GM23248 (cell line): ENCODE measurements around the gene MTHFD1L. TPM values are rescaled to one million over a fixed set of nuclear protein-coding genes. Genes with fewer than 3 reads are reported as not detected.
"Not testable (repeated sequence)": the region's sequence is repeated elsewhere in the genome, so short reads cannot be mapped to it uniquely, and the experiment has no call there.

ENCODE experiments used
- DNase-seq: peaks from one replicate; pipeline ENCODE4 v3.0.0-alpha.2; 2015
- H2AFZ ChIP-seq: fragments of 200-600 bp; sonication (generic); 2 replicates; pipeline ENCODE4 v1.6.1; 2016; ENCODE audit warnings: antibody characterized with exemption
- H3F3A ChIP-seq: fragments of 200-600 bp; sonication (generic); 2 replicates; pipeline ENCODE4 v1.6.1; 2016; ENCODE audit warnings: mild to moderate bottlenecking, antibody characterized with exemption, mixed run types; ENCODE audit not compliant: insufficient read depth
- H3K27ac ChIP-seq: fragments of 200-600 bp; sonication (generic); 2 replicates; pipeline ENCODE4 v1.5.1; 2016; ENCODE audit warnings: mild to moderate bottlenecking
- H3K27me3 ChIP-seq: fragments of 200-600 bp; sonication (generic); replicated peaks from 2 replicates; pipeline ENCODE4 v1.6.1; 2016; ENCODE audit warnings: mild to moderate bottlenecking; ENCODE audit not compliant: insufficient read depth
- H3K36me3 ChIP-seq: fragments of 200-600 bp; sonication (generic); 2 replicates; pipeline ENCODE4 v1.6.1; 2016; ENCODE audit warnings: low read depth, mild to moderate bottlenecking
- H3K4me1 ChIP-seq: fragments of 200-600 bp; sonication (generic); 2 replicates; pipeline ENCODE4 v1.6.1; 2016; ENCODE audit warnings: mild to moderate bottlenecking; ENCODE audit not compliant: insufficient read depth
- H3K4me2 ChIP-seq: fragments of 200-600 bp; sonication (generic); one replicate; pipeline ENCODE4 v1.6.1; 2016; ENCODE audit warnings: mild to moderate bottlenecking; ENCODE audit not compliant: unreplicated experiment
- H3K4me3 ChIP-seq: fragments of 200-600 bp; sonication (generic); 2 replicates; pipeline ENCODE4 v1.5.1; 2016; ENCODE audit warnings: mild to moderate bottlenecking
- H3K79me2 ChIP-seq: fragments of 200-600 bp; sonication (generic); 2 replicates; pipeline ENCODE4 v1.6.1; 2016; ENCODE audit warnings: mild to moderate bottlenecking; ENCODE audit not compliant: insufficient read depth
- H3K9ac ChIP-seq: fragments of 200-600 bp; sonication (generic); 2 replicates; pipeline ENCODE4 v1.6.1; 2016; ENCODE audit warnings: mild to moderate bottlenecking
- H3K9me2 ChIP-seq: fragments of 200-600 bp; sonication (generic); 2 replicates; pipeline ENCODE4 v1.6.1; 2016; ENCODE audit warnings: mixed run types, mild to moderate bottlenecking, moderate library complexity; ENCODE audit not compliant: insufficient read depth
- H3K9me3 ChIP-seq: fragments of 200-600 bp; sonication (generic); one replicate; pipeline ENCODE4 v1.6.1; 2017; ENCODE audit warnings: low read depth
- H4K20me1 ChIP-seq: fragments of 200-600 bp; sonication (generic); 2 replicates; pipeline ENCODE4 v1.6.0; 2016; ENCODE audit not compliant: insufficient read depth
- EZH2 ChIP-seq: fragments of 200-600 bp; sonication (generic); IDR thresholded peaks from 2 replicates; pipeline ENCODE4 v1.6.1; 2018; ENCODE audit warnings: antibody characterized with exemption, mild to moderate bottlenecking; ENCODE audit not compliant: insufficient read depth, poor library complexity, severe bottlenecking
- EZH2phosphoT487 ChIP-seq: fragments of 200-600 bp; sonication (generic); IDR thresholded peaks from 2 replicates; pipeline ENCODE4 v1.6.1; 2018; ENCODE audit warnings: antibody characterized with exemption, moderate library complexity, mild to moderate bottlenecking, low read depth; ENCODE audit not compliant: insufficient read depth
- WGBS, 2 experiments: methylation state at CpG; one replicate each; pipeline ENCODE4 v1.1.6; 2015 to 2017; ENCODE audit warnings: low lambda C conversion rate in 2 of 2, low coverage in 1 of 2; ENCODE audit errors: missing lambda C conversion rate in 2 of 2; 5-methylcytosine and 5-hydroxymethylcytosine counted together
- in situ Hi-C: fragments of 300-500 bp; cut with MboI; formaldehyde crosslinking; loops from 2 replicates; pipeline ENCODE4 v1.15.0; 2020
- polyA plus RNA-seq: library from polyadenylated mRNA; unstranded; fragments of >200 nt; fragmentation: Nextera tagmentation; extraction: Ambion mirVana; gene quantifications from 2 replicates; pipeline ENCODE4 v1.2.1, GENCODE V29; 2016
- total RNA-seq: library from RNA; depleted of rRNA; stranded (reverse); fragments of >200 nt; shearing (Covaris generic); gene quantifications from 2 replicates; pipeline ENCODE4 v1.2.3, GENCODE V29; 2014

Gene MTHFD1L
- total and polyA plus RNA-seq, 2 experiments from 2014 or later, result 57.6 to 99.6 TPM

DNA sequence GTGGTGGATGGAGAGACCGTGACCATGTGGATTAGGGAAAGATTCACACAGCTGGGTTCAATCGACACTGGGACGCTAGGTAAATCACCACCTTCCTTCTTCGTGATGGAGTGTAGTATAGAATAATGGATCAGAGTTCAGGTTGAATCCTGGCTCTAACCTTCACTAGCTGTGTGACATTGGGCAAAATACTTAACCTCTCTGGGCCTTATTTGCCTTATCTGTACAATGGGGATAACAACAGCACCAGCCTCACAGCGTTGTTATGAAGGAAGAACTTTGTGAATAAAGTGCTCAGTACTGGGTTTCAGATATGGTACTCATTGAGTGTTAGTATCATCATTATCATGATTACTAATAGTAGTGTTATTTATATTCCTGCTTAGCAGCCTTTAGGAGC, 248.1 kb downstream of the MTHFD1L start:
- Histone ChIP-seq H3K9me2 (no peaks in the 10 kb centered on the region), H3K36me3 (no peaks in the 10 kb centered on the region), H2AFZ (no peak overlapping the region), H3K27me3 (no peaks in the 10 kb centered on the region), H3K27ac (no peak overlapping the region), H3K4me3 (no peak overlapping the region), H4K20me1 (no peaks in the 10 kb centered on the region), H3K9ac (no peak overlapping the region), H3K9me3 (no peaks in the 10 kb centered on the region), H3K4me2 (no peak overlapping the region), H3K79me2 (no peaks in the 10 kb centered on the region), H3K4me1 (no peaks in the 10 kb centered on the region), H3F3A (no peaks in the 10 kb centered on the region)
- WGBS, 2 experiments, result 87 to 88% methylated on average over 5 of the region's 5 CpGs
- DNase-seq, result no peak
- no peak for TF ChIP-seq EZH2phosphoT487
- TF ChIP-seq EZH2, result no peak
- in situ Hi-C loops, result no loop called here

DNA sequence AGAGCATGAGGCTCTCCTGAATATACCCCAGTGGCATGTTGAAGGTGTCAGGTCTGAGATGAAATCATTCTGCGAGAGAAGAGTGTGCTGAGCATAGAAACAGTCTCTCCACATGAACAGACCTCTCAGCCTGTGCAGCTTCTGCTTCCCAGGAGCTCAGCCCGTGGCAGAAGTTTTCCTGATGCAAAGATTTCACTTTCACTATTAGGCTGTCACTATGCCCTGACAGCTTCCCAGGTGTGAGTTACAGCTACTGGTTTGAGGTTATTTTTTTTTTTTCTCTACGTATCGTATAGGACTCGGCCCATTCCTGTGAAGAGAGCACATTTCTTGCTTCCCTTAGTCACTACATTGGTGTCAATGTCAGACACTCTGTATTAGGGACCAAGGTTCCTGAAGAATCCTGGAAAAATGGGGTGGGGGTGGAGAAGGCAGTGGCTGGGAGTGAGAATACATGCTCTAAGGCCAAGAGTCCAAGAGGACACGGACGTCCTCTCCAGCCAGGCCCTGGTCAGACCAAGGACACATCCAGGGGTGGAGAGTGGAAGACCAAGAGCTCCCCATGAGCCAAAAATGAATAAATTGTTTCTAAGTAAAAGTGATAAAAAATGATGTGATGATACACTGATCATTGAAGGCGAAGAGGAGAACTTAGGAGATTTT, 253.1 kb downstream of the MTHFD1L start:
- Histone ChIP-seq H3K4me1 (no peaks in the 10 kb centered on the region), H3K27me3 (no peaks in the 10 kb centered on the region), H3K27ac (no peak overlapping the region), H3F3A (no peaks in the 10 kb centered on the region), H4K20me1 (no peaks in the 10 kb centered on the region), H3K9me2 (no peaks in the 10 kb centered on the region), H3K9ac (no peak overlapping the region), H3K4me3 (no peak overlapping the region), H3K79me2 (no peaks in the 10 kb centered on the region), H3K9me3 (no peaks in the 10 kb centered on the region), H3K36me3 (no peaks in the 10 kb centered on the region), H3K4me2 (no peak overlapping the region), H2AFZ (no peak overlapping the region)
- in situ Hi-C loops, result no loop called here
- no peak for DNase-seq
- no peak for TF ChIP-seq EZH2
- no peak for TF ChIP-seq EZH2phosphoT487
- WGBS, 2 experiments, result 78 to 84% methylated on average over 8 of the region's 8 CpGs

GRCh38 chr6:151119823-151120524, 254.5 kb downstream of the MTHFD1L start:
- Histone ChIP-seq H3K9me2 (no peaks in the 10 kb centered on the region), H3K27me3 (no peaks in the 10 kb centered on the region), H4K20me1 (no peaks in the 10 kb centered on the region), H3K79me2 (no peaks in the 10 kb centered on the region), H3K9ac (no peak overlapping the region), H3K27ac (no peak overlapping the region), H3F3A (no peaks in the 10 kb centered on the region), H3K4me3 (no peak overlapping the region), H3K4me2 (no peak overlapping the region), H3K36me3 (no peaks in the 10 kb centered on the region), H2AFZ (no peak overlapping the region), H3K4me1 (no peaks in the 10 kb centered on the region), H3K9me3 (no peaks in the 10 kb centered on the region)
- in situ Hi-C loops, result no loop called here
- DNase-seq, result no peak
- WGBS, 2 experiments, result 85 to 90% methylated on average over 11 of the region's 11 CpGs
- no peak for TF ChIP-seq EZH2phosphoT487
- TF ChIP-seq EZH2, result no peak

DNA sequence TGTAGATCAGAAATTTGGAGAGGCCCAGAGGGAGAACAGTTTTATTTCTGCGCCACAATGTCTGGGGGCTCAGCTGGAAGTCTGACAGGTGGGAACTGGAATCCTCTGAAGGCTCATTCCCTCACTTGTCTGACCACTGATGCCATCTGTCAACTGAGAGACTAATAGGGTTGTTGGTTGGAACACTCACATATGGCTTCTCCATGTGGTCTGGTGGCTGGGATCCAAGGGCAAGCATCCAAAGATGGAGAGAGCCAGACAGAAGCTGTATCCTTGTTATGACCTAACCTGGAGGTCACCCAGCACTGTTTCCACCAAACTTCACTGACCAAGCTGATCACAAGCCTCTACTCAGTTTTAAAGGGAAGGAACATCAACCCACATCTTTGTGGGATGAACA, 256.4 kb downstream of the MTHFD1L start:
- Histone ChIP-seq H4K20me1 (no peaks in the 10 kb centered on the region), H3K9me3 (no peaks in the 10 kb centered on the region), H3K4me3 (no peak overlapping the region), H3K27me3 (no peaks in the 10 kb centered on the region), H2AFZ (no peak overlapping the region), H3F3A (no peaks in the 10 kb centered on the region), H3K4me2 (no peak overlapping the region), H3K36me3 (no peaks in the 10 kb centered on the region), H3K27ac (no peak overlapping the region), H3K9ac (no peak overlapping the region), H3K9me2 (no peaks in the 10 kb centered on the region), H3K79me2 (no peaks in the 10 kb centered on the region), H3K4me1 (no peaks in the 10 kb centered on the region)
- DNase-seq, result no peak
- WGBS, 2 experiments, result 84 to 88% methylated on average over 1 of the region's 1 CpG
- in situ Hi-C loops, result no loop called here
- TF ChIP-seq EZH2 (no peak), EZH2phosphoT487 (no peak)

- 94 to 95% methylated on average over 6 to 8 of the region's 8 CpGs for WGBS, 2 experiments
- H3K9me3 ChIP-seq, H3K4me2 ChIP-seq, DNase-seq, H3K9me2 ChIP-seq, H3K27me3 ChIP-seq, H3K79me2 ChIP-seq, H3K36me3 ChIP-seq, H4K20me1 ChIP-seq, H3K9ac ChIP-seq, H2AFZ ChIP-seq, H3K4me3 ChIP-seq, in situ Hi-C loops, H3K27ac ChIP-seq, H3F3A ChIP-seq, H3K4me1 ChIP-seq: not testable (repeated sequence)
Measured at GRCh38 chr6:151123641-151124040, 258.1 kb downstream of the MTHFD1L start.

DNA sequence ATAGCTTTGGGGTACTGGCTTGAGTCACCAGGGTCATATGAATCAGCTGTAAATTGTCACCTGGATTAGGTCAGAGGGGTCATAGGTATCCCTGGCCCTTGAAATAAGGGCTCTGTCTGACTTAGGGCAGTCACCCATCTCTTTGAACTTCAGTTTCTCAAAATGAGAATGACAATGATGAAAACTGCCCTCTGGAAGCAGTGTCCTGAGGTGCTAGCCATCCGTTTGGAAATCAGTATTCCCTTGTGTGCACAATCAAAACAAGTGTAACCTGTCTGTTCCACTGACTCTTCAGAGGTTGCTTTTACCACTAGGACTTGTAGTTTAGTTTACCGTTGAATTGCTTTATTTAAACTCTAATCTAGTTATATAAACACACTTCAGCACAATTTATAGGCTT, 259.7 kb downstream of the MTHFD1L start:
- H3K4me3 ChIP-seq, H3K79me2 ChIP-seq, H3F3A ChIP-seq, H3K4me1 ChIP-seq, H4K20me1 ChIP-seq, H2AFZ ChIP-seq, H3K9me2 ChIP-seq, H3K27ac ChIP-seq, H3K4me2 ChIP-seq, H3K36me3 ChIP-seq, DNase-seq, H3K27me3 ChIP-seq, in situ Hi-C loops, H3K9ac ChIP-seq, H3K9me3 ChIP-seq: not testable (repeated sequence)
- WGBS, 2 experiments, result 20 to 24% methylated on average over 2 of the region's 2 CpGs
